ENCODE data around the gene HSPA6.

GRCh38 chr1:161511756-161512060 lies 12.6 kb upstream of the HSPA6 start:
- no peak for TF ChIP-seq CTCF (IDR thresholded peaks at IDR 0.05; ENCODE audit: low read length)
- no peak for TF ChIP-seq EZH2 (IDR thresholded peaks at IDR 0.05; ENCODE audit: borderline replicate concordance, low read length)
